HG02870 (cell line): ENCODE data around the gene KLHL28.

Source experiments
- ATAC-seq: cut with Tn5 transposase; IDR thresholded peaks from one replicate; pipeline ENCODE4 v1.9.1; 2021; ENCODE audit warnings: mild to moderate bottlenecking, moderate library complexity; ENCODE audit not compliant: unreplicated experiment

KLHL28 gene

DNA sequence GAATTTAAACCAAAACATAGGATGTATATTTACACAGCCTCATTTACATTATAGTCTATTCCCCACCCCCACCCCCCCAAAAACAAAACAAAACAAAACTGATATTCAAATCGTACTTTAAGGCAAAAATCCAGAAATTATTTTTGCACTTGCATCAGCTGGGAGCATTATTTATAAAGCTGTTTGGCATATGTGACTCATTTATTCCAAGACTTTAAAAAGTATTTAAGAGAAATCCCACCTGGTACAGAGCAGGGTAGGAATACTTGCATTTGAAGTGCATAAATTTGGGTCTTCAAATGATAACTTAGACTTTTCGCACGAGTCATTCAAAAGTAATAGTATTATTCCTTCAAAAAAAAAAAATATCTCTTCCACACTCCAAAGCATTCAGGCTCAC is 1.1 kb downstream of the KLHL28 start:
- no peak for ATAC-seq

DNA sequence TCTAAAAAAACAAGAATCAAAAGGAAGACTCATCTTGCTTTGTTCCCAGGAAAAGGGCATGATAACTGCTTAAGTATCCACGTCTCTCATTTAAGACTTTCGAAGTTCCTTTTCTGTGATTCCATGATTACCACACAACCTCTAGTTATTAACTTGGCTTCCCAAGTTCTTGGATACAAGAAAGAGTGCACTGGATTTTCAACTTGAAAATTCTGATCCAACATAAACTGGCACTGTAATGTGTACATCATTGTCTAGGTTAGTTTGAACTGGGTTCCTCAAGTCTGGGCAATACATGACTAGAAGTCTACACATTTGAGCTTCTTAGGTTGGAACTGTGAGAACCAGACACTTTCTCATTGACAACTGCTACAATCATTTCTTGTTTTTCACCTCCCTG is 1.6 kb downstream of the KLHL28 start:
- no peak for ATAC-seq

DNA sequence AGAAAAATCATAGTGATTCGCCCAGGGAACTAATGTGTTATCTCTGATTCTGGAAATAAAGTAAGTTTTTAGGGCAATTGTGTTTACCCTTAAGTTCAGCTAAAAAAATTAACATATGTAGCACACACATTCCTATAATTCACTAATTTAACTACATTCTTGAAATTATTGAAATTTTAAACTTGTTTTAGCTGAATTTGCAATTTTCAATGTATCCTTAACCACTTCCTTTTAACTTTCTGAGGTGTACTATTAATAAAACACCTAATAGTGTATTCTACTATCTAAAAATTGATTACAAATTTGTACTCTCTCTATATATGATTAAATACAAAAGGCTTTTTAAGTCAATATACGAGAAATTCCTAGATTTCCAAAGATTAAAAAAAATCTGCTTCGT is 2.2 kb downstream of the KLHL28 start:
- ATAC-seq, result no peak

DNA sequence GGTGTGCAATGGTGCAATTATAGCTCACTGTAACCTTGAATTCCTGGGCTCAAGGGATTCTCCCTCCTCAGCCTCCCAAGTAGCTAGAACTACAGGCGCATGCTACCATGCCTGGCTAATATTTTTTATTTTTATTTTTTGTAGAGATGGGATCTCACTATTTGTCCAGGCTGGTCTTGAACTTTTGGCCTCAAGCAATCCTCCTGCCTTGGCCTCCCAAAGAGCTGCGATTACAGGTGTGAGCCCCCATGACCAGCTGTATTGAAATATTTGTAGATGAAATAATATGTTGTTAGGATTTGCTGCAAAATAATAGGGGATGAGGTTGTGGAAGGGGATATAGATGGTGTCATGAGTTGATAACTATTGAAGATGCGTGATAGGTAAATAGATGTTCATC is 4.9 kb downstream of the KLHL28 start:
- ATAC-seq, result no peak

DNA sequence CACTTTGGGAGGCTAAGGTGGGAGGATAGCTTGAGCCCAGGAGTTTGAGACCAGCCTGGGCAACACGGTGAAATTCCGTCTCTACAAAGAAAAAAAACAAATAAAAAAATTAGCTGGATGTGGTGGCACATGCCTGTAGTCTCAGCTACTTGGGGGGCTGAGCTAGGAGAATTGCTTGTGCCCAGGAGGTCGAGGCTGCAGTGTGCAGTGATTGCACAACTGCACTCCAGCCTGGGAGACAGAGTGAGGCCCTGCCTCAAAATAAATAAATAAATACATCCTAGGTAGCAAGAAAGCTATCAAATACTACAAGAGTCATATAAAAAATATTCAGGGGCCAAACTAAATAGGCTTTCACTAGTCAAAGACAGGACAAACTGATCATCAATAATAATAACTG is 6.2 kb downstream of the KLHL28 start:
- no peak for ATAC-seq

DNA sequence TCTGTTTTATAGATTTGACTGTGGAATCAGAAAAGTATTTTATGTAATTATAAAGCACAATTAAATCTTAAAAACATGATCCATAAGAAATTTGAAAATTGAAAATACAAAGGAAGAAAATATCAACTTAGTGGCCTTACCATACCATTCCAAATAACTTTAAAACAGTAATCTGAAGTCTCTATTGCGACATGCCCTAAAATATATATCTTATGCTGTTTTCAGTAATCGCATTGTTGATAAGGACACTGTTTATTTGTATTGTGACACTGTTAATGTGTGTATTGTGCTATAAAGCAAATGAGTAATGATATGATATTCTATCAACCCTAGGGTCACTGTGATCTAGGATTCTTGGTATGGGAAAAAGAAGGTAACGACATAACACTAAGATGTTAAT is 7.0 kb downstream of the KLHL28 start:
- no peak for ATAC-seq

DNA sequence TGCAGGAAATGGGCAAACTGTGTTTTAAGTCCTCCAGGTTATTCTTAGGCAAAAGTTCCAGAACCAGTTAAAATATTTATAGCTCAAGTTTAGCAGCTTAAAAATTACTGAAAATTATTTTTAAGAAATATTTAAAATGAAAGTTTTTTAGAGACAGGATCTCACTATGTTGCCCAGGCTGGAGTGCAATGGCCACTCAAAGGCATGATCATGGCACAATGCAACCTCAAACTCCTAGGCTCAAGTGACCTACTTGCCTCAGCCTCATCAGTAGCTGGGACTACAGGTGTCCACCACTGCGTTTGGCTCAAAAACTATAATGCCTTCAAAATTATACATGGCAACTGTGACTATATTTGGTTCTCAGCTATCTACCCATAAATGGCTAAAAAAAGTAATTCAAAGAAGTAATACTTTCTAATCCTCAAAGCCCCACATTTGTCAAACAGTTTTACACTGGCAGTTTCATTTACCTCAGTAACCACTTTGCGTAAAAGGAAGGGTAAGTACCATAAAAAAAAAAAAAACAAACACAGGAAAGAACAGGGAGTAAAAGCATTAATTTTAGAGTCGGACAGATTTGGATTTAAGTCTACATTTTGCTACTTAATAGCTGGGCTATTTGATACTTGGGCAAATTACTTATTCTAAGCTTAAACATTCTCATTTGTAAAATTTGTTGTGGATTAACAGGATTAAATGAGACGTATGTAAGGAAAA is 9.2 kb downstream of the KLHL28 start:
- no peak for ATAC-seq

DNA sequence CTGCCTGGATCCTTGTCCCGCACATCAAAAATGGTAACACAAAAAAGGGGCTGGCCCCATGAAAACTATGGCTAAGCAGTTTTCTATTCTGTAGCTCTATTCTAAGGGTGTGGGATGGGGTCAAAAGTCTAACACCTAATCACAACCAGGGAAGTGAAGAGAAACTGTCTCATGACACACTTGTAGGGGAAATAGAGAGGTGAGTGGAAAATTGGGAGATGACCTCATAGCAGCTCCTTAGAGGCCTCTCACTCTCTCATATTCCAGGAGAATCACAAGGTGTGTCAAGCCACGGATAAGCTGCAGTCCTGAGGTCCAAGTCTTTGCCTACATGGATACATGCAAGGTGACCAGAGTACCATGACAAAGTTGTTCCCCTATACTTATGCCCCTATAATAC is 10.7 kb downstream of the KLHL28 start:
- ATAC-seq, result no peak

DNA sequence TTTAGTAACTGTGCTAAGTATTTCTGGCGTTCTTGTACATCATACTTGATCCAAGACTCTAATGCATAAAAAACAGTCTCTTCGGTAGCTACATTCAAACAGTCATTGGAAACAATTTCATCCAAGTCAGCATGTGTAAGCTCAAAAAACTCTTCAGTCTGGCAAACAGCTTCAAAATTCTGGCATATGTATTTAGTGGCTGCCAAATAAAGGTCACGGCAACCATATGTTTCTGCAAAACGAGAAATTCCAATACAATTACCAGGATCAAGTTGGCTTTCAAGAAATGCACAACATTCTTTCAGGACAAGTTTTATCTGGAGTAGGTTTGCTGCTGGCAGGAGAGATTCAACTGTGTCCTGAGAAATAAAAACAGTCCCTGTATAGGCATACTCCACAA is 16.5 kb downstream of the KLHL28 start:
- no peak for ATAC-seq

DNA sequence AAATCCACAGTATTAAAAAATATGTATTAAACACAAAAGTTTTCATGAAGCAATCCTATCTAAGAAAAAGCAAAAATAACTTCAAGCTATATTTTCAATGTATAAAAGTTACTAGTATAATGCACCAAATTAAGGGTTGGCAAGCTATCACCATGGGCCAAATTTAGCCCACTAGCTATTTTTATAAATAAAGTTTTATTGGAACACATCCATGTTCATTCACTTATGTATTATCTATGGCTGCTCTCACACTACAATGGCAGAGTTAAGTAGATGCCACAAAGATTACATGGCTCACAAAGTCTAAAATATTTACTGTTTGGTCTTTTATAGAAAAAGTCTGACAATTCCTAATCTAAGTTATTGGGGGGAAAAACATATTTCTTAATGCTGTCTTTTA is 17.6 kb downstream of the KLHL28 start:
- ATAC-seq, result no peak

DNA sequence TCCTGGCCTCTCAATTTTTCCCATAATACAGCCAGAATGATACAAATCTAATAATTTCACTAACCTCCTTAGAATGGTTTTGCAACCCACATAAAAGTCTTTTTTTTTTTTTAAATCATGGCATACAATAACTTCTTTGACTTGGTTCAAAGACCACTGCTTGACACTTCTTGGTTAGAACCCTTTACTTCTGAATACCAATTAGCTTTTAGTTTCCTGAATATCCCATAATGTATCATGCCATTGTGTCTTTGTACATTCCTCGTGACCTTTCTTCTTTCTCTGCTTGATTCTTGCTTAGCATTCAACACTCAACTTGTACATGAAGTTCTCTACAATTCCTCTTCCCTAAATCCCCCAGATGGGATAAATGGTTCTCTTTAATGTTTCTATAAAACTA is 19.3 kb downstream of the KLHL28 start:
- ATAC-seq, result no peak

DNA sequence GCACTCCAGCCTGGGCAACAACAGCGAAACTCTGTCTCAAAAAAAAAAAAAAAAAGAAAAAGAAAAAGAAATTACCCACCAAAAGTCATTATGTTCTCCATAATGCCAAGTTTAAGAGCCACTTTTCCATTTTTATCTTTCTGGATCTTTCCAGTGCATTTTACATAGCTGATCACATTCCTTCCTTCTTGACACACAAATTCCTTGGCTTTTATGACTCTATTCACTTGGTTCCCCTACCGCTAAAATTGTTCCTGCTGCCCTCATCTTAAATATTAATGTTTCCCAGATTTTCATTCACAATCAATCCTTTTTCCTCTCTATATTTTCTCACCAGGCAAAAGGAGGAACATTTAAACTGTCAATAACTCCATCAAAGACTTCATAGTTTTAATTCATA is 20.2 kb downstream of the KLHL28 start:
- no peak for ATAC-seq

DNA sequence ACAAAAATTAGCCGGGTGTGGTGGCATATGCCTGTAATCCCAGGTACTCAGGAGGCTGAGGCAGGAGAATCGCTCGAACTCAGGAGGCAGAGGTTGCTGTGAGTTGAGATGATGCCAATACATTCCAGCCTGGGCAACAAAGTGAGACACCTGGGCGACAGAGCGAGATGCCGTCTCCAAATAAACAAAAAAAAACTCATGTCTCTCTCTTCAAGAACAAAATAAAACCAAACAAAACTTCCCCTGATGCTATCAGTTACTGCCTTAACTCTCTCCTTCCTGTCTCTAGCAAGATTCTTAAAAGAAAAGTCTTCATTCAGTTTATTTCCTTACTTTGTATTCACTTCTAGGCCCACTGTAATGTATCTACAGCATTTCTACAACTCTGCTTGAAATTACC is 20.8 kb downstream of the KLHL28 start:
- ATAC-seq, result no peak

DNA sequence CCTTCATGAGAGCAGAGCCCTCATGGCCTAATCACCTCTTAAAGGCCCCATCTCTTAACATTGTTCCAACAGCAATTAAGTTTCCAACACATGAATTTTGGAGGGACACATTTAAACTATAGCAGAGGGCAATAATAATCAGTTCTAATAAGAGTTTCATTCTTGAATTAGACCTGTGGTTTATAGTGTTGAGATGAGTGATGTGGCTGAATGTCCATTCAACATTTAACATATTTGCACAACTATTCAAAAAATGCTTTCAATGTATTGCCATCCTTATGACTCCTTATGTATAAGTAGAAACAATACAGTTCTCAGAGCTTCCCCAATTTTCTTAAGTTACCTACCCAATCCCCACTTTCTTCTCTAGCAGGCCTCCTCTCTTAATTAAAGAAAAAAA is 21.5 kb downstream of the KLHL28 start:
- no peak for ATAC-seq

DNA sequence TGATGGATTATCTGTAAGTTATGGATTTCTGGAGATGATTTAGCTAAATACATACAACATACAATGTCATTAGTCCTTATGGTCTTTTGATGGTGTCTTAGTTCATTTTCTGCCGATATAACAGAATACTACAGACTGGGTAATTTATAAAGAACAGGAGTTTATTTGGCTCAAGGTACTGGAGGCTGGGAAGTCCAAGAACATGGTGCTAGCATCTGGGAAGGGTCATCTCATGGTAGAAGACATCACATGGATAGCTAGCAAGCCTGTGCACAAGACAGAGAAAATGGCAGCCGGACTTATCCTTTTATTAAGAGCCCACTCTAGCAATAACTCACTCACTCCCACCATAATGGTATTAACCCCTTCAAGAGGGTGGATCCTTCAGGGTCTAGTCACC is 24.2 kb downstream of the KLHL28 start:
- ATAC-seq, result no peak

DNA sequence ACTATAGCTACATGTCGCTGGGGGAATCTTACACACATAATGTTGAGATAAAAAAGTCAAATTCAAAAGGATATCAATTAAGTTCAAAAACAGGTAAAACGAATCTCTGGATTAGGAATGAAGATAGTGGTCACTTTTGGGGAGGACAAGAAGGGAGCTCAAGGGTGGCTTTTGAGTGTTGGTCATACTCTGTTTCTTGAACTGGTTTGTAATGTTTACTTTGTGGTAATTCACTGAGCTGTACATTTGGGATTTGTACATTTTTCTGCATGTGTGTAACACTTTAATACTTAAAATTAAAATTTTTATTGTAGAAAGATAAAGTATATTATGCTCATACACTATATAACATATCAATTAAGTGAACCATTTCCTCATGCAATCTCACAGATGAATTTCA is 26.6 kb downstream of the KLHL28 start:
- ATAC-seq, result no peak

DNA sequence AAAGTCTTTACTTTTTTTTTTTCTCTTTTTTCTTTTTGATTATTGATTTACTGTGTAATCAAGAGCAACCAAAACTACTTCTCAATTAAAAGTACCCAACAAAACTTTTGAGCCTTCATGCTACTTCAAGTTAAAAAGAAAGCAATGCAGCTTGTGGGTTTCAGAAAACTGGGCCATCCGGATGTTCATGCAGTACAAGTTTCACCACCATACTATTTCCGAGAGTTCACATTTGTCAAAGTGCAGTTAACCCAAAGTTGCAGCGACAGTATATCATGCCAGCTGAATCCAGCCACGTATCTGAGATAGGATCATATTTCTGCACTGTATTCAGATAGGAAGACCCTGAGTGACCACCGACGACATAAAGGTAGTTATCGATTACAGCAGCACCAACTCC is 33.0 kb downstream of the KLHL28 start:
- no peak for ATAC-seq

DNA sequence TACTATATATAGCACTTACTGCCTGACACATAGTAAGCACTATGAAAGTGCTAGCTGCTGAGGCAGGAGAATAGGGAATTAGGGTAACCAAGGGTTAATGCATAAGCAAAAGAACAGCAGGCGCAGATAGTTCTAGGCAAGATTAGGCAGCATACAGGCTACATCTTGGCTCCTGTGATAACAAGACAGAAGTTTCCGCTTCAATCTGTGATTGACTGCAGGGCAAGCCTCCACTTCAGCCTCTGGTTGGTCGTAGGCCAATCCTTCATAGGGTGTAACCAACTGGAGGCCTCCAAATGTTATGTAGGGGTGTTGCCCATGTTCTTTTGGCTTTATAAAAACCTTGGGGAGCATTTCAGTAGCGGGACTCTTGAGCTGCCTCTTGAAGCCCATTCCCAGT is 46.9 kb downstream of the KLHL28 start:
- no peak for ATAC-seq

DNA sequence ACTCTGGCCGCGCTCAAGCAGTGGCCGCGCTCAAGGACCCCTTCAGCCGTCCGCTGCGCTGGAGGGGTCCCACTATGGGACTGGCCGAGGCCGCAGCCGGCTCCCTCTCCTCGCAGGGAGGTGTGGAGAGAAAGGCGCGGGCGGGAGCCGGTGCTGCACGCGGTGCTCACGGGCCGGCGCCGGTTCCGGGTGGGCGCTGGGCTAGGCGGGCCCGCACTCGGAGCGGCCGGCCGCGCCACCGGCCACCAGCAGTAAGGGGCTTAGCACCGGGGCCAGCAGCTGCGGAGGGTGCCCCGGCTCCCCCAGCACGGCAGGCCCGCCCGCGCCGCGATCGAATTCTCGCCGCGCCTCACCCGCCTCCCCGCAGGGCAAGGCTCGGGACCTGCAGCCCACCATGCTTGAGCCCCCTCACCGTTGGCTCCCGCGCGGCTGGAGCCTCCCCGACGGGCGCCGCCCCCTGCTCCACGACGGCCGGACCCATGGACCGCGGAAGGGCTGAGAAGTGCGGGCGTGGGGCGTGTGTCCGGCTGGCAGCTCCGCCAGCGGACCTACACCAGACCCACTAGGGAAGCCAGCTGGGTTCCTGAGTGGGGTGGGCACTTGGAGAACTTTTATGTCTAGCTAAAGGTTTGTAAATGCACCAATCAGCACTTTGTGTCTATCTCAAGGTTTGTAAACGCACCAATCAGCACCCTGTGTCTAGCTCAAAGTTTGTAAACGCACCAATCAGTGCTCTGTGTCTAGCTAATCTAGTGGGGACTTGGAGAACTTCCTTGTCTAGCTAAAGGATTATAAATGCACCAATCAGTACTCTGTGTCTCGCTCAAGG is 49.5 kb downstream of the KLHL28 start:
- no peak for ATAC-seq

DNA sequence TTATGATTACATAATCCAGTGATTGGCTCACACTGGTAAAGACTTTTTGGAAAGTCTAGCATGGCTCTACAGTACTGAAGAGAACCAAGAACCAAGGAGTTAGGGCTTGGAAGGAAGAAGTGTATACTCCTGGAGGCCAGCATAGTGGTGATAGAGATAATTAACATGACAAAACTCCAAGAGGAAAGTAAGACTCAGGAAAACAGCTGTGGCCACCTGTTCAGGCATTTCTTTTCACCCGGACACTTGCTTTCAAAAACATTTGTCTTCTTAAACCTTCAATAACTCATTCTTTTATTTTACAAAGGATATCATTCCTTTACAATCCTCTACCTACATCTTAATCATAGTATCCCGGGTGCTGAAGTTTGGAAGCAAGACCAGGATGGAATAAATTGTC is 50.9 kb downstream of the KLHL28 start:
- no peak for ATAC-seq

DNA sequence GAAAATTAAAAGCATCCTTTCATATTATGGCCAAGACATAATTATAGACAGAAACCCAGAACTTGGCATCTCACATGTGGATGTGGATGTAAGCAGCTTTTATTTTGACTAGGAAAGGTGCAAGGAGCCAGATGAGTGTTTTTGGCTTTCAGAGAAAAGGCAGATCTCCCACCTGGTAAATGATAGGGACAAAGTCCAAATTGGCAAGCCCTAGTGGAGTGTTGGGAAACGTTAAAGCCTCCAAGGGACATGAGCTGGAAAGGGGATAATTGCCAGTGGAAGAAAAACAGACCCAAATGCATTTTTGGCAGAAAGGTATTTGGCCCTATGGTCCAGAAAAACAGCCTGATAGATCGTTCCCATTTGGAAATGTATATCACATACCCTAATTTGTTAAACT is 60.1 kb downstream of the KLHL28 start:
- no peak for ATAC-seq

DNA sequence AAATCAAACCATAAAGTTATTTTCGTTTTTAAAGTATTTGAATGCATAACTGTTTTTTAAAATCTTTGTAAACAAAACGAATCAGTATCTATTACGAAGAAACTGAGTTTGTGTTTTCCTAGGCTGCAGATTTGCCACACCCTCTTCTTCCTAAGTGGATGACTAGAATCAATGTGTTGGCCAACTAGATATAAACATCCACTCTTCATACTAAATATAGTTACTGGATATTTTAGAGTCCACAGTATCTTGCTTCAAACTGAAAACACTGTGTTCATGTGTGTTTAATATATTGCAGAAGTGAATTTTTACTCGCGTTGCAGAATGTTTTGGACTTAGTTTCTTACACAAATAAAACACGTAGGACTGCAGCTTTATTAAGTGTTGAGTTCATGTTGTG is 63.2 kb downstream of the KLHL28 start:
- no peak for ATAC-seq

DNA sequence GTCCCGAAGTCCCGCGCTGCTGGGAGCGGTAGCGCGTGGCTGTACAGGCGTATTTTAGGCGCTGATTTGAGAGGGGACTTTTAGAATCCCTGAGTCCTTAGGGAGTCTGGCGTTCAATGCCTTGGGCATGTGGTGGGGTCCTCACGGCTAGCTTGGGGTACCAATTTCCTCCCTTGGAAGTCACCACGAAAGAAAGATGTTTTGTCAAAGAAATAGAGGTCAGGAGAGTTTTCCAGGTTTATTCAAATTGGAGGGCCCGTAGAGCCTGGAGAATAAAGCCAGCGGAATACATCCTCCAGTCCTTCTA is 63.9 kb downstream of the KLHL28 start:
- no peak for ATAC-seq
